Measurements from ENCODE around the gene ABCB4.
"Not testable (repeated sequence)": the region's sequence is repeated elsewhere in the genome, so short reads cannot be mapped to it uniquely, and the experiment has no call there.

Gene ABCB4

DNA sequence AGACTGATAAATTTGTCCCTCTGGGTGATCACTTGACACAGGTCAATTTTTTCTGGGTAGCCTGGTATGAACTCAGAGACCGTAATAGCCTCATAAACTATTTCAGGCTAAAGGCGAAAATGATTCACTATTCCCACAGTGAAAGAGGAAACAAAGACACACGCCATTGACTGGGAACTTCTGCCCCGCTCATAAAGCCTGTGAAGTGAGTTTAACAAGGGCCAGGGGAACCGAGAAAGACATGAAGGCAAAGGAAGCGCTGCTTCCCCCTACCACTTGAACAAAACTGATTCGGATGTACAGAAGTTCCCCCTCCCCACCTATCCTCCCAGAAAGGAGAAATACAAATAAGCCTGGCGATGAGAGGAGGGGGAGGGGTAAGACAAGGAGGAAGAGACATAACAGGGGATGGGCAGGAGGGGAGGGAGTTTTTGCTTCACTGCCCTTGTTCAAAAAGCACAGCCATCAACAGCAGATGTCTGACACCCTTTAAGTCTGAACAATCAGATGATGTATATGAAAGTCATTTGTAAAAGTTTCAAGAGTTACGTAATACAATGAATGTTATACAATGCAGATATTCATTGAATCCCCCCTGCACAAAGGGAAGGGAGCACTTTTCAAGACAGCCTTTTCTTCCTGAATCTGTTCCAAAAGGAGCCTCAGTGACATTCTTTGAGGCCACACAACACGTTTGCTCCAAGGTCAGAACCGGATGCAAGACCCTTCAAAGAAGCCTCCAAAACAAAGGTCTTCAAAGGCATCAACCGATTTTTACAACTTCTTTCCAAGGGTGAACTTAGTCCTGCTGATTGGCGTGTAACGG lies 734 bp downstream of the ABCB4 start:
- peak; percentile 26 to 65 for DNase-seq

DNA sequence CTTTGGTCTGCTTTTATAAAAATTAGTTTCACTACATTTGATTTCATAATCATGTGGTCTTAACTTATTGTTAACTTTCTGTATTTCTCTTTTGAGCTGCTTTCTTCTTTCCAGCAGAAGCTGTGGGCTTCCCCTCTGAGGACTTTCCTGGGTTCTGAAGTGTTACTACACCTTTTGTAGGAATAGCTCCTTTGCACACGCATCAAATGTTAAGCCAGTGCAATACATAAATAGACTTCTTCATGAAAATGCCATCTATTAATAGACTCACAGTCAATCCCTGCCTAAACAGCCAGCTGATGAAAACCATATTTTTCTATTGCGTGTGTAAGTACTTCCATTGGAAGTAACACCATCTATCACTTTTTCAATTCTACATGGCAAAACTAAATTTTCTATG lies 1.5 kb downstream of the ABCB4 start:
- no peak for DNase-seq

DNA sequence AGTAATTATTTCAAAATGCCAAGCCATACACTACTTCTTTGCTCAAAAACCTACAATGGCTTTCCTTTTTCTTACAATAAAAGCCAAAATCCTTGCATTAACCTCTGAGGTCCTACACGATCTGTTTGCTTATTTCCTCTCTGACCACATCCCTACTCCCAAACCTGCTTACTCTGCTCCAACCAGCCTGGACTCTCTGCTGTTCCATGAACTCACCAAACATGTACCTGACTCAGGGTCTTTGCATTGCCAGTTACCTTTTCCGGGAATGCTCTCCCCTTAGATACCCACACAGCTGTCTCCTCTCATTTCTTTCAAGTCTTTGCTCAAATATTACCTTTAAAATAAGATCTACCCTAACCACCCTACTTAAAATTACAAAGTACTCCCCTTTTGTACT lies 2.3 kb downstream of the ABCB4 start:
- DNase-seq = no peak

DNA sequence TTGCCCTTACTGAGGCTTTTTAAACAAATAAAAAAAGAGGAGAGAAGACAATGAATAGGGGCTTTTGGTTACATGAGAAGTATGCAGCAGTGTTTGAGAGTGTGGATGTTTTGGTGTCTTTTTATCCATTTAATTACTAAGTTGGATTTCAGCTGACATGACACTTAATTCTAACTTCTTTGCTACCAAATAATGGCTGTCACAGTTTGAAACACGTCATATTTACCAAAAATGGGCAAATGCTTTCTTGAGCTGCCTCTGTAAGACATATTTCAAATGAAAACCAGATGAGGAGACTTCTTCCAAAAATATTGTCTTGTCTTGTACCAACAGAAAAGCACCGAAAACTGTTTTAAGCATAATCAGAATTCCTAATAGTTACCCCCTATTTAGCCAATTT lies 4.0 kb downstream of the ABCB4 start:
- DNase-seq = no peak

DNA sequence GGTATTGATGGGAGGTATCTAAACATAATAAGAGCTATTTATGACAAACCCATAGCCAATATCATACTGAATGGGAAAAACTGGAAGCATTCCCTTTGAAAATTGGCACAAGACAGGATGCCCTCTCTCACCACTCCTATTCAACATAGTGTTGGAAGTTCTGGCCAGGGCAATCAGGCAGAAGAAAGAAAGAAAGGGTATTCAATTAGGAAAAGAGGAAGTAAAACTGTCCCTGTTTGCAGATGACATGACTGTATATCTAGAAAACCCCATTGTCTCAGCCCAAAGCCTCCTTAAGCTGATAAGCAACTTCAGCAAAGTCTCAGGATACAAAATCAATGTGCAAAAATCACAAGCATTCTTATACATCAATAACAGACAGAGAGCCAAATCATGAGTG lies 6.3 kb downstream of the ABCB4 start:
- DNase-seq = not testable (repeated sequence)

DNA sequence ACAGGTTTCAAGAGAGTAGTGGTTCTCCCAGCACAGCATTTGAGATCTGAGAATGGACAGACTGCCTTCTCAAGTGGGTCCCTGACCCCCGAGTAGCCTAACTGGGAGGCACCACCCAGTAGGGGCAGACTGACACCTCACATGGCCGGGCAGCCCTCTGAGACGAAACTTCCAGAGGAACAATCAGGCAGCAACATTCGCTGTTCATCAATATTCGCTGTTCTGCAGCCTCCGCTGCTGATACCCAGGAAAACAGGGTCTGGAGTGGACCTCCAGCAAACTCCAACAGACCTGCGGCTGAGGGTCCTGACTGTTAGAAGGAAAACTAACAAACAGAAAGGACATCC lies 10.0 kb downstream of the ABCB4 start:
- DNase-seq = not testable (repeated sequence)

DNA sequence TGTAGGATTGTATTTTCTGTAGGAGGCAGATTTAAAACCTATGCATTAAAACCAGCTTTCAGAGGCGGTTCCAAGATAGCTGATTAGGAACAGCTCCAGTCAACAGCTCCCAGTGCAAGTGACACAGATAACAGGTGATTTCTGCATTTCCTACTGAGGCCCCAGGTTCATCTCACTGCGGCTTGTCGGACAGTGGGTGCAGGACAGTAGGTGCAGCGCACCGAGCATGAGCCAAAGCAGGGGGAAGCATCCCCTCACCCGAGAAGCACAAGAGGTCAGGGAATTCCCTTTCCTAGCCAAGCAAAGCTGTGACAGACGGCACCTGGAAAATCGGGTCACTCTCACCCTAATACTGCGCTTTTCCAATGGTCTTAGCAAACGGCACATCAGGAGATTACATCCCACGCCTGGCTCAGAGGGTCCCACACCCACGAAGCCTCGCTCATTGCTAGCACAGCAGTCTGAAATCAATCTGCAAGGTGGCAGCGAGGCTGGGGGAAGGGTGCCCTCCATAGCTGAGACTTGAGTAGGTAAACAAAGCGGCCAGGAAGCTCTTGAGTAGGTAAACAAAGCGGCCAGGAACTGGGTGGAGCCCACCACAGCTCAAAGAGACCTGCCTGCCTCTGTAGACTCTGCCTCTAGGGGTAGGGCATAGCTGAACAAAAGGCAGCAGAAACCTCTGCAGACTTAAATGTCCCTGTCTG lies 10.5 kb downstream of the ABCB4 start:
- DNase-seq = not testable (repeated sequence)

DNA sequence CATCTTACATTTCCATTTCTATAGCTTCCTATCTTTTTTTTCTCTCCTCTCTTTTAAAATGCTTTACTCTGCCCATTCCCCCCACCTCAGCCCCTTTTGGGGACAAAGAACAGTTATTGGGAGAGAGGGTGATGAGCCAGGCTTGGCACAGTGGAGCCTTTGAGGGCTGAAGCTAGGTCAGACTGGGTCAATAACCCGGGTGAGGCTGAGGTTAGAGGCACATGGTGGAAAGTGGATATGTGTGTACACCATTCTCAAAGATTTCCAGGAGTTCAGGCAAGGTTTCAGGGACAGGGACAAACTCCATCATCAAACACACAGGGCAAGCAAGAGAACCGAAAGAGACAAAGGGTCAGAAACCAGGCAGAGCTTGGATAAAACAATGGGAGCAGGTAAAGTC lies 11.5 kb downstream of the ABCB4 start:
- no peak for DNase-seq

DNA sequence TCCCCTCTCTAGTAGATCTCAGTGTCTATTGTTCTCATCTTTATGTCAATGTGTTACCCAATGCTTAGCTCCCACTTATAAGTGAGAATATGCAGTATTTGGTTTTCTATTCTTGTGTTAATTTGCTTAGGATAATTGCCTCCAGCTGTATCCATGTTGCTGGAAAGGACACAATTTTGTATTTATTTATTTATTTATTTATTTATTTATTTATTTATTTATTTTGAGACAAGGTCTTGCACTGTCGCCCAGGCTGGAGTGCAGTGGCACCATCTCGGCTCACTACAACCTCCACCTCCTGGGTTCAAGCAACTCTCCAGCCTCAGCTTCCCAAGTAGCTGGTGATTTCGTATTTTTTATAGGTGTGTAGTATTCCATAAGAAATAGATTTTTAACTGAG lies 15.0 kb downstream of the ABCB4 start:
- DNase-seq = not testable (repeated sequence)

DNA sequence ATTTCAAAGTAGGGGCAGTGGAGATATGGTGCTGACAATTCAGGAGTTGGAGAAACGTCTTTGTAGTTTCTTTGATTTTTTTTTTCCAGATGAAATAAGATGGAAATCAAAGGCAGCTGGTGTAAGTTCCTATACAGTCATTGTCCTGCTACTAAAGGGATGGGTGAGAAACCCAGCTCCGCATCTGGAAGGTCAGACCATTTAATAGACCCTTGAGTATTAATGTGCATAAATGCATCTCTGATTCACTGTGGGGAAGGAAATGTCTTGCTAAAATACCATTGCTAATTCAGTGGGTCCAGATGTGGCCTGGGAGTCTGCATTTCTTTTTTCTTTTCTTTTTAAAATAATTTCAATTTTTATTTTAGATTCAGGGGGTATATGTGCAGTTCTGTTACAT lies 15.5 kb downstream of the ABCB4 start:
- DNase-seq = no peak

DNA sequence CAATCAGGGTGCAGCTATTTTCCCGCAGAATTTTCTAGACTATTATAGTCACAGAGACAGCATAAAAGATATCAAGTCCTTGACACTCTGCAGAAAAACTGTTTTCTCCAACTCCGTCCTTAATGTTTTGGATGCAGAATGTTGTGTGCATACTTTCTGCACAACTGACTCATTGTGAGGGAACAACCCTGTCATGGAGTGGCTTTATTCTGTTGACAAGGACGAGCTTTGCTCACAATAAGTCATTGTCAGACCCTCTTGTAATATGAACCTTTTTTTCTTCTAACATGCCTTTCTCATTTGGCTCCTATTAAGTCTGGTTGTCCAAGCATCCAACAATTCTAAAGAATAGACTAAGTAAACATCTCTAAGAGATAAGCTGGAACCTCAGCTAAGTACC lies 17.3 kb downstream of the ABCB4 start:
- no peak for DNase-seq

DNA sequence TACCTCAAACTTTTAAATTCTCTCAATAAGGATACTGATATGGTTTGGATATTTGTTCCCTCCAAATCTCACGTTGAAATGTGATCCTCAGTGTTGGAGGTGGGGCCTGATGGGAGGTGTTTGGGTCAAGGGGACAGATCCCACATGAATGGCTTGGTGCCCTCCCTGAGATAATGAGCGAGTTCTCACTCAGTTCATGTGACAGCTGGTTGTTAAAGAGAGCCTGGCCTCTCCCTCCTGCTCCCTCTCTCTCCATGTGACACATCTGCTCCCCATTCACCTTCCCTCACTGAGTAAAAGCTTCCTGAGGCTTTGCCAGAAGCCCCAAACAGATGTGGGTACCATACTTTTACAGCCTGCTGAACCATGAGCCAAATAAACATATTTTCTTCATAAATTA lies 19.2 kb downstream of the ABCB4 start:
- DNase-seq = no peak

DNA sequence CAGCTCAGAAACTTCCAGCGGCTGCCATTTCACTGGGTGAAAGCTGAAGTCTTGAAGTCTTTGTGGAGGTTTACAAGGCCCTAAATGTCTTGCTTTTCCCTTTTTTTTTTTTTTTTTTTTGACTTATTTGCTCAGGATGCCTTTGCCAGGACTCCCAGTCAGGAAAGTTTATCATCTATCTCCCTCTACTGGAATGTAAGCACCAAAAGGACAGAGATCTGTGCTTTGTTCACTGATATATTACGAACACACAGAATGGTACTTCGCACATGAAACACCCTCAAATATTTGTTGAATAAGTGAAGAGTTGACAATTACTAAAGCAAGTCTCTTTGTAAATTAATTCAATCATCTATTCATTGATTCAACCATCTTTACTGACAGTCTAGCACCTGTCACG lies 23.2 kb downstream of the ABCB4 start:
- DNase-seq = no peak

DNA sequence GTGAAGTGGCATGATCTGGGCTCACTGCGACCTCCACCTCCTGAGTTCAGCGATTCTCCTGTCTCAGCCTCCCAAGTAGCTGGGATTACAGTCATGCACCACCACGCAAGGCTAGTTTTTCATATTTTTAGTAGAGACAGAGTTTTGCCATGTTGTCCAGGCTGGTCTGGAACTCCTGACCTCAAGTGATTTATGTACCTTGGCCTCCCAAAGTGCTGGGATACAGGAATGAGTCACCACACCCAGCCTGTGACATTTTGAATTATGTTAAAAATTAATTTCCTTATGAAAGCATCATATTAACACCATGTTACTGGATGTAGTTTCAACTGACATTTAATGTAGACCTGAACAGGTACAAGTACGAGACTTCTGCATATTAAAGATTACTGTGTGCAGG lies 24.3 kb downstream of the ABCB4 start:
- DNase-seq = no peak

DNA sequence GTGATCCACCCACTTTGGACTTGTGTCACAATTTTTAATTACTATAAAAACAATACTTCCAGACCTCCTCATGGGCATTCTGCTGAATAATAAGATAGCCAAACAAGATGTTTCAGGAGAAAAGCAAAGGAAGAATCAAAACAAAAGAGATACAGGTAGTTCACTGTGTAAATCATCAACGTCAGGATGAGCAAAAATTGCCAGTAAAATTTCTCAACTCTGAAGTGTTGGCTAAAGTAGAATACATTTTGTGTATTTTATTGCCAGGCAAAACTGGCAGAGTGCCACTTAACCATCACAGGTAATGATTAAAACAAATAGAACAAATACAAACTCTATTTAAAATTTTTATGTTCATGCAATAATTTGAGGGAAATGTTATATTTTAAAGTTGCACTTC lies 24.8 kb downstream of the ABCB4 start:
- no peak for DNase-seq

DNA sequence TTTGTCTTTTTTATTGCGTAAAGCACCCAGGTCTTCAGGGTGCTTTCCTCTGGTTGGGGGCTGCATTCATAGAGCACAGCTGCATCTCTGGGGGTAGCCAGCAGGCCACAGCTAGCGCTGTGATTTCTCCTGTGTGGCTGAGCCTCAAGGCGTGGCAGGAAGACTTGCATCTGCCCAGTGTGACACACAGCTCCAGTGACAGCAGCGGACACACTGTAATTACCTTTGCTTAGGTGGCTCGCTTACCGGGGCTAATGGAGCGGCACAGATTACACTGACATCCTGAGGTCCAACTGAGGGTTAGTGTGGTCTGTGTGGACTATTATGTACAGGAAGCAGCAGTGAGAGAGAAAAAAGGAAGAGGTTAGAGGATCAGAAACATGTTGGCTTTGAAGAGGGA lies 27.1 kb downstream of the ABCB4 start:
- DNase-seq = no peak

DNA sequence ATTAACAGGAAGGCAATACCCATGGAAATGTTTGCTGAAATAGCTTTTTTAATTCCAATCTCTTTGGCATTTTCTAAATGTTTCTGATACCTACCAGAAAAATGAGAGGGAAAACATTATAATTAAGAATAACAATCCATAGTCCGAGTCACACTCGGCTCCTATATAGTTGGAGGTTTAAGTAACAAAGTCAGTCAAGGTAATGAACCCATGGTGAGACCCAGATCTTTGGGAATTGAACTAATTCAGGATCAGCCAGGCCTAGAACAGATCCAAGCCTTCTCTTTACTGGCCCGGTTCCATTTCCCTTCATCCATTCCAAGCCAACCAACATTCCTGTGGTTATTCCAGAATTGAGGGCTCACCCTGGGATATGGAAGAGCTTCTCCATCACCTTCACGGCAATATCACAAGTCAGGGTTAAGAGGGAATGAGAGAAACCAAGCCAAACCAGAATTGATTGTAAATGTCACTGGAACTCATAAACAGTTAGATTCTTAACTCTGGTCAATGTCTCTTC lies 28.3 kb downstream of the ABCB4 start:
- no peak for DNase-seq

DNA sequence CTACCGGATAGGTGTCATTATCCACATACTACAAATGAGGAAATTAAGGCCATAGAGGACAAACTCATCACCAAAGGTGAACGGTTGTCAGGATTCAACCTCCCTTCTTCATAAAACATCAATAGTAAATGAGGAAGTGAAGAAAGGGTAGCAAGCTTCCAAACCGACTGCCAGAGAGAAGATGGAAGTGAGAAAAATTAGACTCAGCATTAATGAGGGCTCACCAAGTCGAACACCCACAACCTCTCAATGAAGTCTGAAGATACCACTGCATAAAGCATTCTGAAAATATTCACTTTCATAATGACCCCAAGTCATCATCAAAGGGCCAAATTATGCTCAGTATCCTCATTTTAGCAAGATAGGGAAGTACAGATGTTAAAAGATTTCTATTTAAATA lies 29.6 kb downstream of the ABCB4 start:
- DNase-seq = no peak

DNA sequence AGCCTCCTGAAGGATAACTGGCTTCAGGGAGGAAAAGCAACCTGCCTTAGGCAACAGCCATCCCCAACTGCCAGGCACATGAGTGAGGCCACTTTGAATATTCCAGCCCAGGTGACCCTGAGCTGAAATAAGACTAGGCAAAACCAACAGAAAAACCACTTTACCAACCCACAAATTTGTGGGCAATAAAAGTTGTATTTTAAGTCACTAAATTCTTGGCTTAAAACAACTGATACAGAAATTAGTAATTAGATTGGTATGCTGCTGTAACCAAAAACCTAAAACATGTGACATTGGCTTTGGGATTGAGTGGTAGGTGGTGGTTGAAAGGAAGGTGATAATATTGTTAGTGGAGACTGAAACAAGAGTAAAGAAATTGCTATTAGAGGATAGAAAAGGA lies 39.9 kb downstream of the ABCB4 start:
- DNase-seq = no peak

DNA sequence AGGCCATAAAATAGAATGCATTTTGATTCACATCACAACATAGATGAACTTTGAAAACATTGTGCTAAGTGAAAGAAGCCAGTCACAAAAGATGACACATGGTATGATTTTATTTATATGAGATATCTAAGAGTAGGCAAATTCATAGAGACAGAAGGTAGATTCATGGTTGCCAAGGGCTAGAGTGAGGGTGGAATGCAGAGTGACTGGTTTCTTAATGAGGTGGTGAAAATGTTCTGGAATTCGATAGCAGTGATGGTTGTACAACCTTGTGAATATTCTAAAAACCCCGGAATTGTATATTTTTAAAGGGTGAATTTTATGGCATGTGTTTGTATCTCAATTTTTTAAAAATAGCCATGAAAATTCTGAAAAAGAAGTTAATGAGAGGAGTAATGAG lies 42.9 kb downstream of the ABCB4 start:
- no peak for DNase-seq

DNA sequence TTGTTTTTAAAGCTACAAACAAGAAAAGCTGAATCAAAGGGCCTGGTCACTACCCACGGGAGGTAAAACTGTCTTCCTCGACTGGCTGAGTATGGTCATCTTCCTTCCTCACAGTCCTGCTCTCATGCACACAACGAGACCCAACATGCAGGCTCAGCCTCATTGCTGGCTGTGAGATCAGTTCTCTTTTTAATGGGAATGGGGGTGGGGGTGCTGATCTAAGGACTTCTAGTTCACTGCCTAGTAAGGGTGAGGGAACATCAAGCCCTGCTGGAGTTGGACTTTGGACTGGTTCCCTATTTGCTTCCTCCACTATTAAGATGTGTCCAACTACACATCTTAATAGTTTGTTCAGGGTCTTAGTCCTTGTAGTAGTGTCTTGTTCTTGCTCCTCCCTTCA lies 48.2 kb downstream of the ABCB4 start:
- DNase-seq = no peak

DNA sequence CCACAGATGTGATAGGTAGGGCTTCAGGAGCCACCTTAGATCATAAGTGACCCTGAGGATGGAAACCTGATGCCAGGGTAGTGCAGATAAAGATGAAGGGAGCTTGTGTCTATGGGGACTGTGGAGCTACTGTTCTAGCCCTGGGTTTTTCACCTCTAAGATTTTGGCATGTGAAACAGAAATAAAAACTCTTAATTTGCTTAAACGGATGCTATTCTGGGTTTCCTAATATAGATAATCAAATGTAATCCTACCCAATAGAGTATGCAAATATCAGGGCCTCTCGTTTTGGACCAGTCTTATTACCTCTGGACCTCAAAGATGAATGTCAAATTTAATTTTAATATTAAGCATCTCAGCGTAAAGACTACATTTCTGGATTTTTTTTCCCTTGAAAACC lies 49.3 kb downstream of the ABCB4 start:
- DNase-seq = no peak

DNA sequence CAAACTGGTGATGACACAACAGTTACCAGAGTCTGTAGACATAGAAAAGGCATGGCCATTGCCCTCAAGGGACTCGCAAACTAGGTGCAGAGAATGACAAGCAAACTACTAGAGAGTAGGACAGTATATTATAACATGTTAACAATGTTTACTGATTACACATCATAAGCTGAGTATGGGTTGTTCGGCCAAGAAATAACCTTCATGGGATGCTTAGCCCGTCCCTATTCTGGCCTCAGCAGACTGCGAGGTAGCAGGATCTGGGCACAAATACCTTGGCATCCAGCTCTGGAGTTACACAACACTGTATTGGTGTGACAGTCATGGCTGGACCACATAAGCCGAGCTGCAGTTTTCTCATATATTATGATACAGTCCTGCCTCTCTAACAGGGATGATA lies 51.4 kb downstream of the ABCB4 start:
- DNase-seq = no peak

DNA sequence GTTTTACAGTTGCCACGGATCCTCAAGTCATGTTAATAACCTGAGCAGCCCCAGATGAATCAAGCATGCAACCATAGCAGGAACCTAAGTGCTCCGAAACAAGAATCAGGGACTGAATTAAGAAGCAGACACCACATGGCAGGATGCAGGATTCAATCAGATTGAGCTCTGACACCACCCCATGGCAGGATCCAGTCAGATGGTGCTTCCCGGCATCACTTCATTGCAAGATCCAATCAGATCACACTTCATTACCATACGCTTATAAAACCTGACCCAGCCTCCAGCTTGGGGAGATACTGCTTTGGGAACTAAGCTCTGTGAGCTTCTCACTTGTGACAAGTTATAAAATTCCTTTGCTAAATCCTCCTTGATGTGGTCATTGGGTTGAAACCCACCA lies 55.3 kb downstream of the ABCB4 start:
- DNase-seq = no peak

Data from CD4-positive, alpha-beta T cell treated with Interleukin-4 for 1 hour (primary cell).